Measurements from ENCODE around the gene ACAP3. TPM values are rescaled to one million over a fixed set of nuclear protein-coding genes. Genes with fewer than 3 reads are reported as not detected.

Gene ACAP3
- total RNA-seq, 1 donor: 16.8 TPM

- no peaks in the 10 kb centered on the region for H3K9me3 ChIP-seq (ENCODE audit: low read depth, low read length)
- peak overlapping the region; percentile 10 for H3K4me3 ChIP-seq (ENCODE audit: low read length)
- H3K4me1 ChIP-seq (ENCODE audit: insufficient read depth, low read length): peaks cover 47% of the 10 kb centered on the region
- H3K27me3 ChIP-seq (ENCODE audit: insufficient read depth, low read length): no peaks in the 10 kb centered on the region
Observed at GRCh38 chr1:1305300-1306069, 2.2 kb downstream of the ACAP3 start.

DNA sequence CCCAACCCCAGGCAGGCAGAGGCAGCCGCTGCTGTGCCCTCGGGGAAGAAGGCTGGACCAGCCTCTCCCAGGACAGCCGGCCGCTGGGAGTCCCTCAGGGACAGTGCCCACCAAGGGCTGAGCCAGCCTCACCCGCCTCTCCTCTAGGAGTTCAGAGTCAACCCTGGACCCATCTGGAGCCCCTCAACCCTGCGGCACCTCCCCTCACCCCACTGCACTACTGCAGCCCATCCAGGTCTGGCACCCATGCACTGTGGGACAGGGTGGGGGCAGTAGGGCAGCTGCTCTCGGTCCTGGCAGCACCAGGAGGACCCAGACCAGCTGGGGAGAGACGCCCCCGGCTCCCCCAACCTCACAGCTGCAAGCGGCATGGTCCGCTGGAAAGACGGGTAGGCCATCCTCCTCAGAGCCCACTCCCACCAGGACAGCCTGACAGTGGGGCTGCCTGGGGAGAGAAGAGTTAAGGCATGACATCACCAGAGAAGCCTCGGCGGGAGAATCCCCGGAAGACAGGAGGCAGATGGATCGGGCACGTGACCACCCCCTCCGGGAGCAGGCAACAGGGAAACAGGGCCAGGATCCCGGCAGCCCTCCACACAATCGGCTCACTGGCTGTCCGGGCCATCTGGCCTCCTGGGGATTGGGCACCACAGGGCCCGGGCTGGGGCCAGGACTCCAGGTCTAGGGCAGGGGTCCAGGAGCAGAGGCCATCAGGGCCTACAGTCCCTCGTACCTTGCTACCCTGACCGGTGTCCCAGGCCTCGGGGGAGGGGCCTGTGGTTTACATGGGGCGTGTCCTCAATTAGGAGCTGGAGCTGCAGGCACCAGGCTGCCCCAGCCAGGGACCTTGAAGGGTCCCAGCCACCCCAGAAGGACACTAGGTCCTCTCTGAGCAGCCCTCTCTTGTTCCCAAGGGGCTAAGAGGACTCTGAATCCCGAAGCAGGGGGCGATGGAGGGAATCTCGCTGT lies 3.1 kb downstream of the ACAP3 start:
- Histone ChIP-seq H3K4me1 (ENCODE audit: insufficient read depth, low read length) (peaks cover 42% of the 10 kb centered on the region), H3K27me3 (ENCODE audit: insufficient read depth, low read length) (no peaks in the 10 kb centered on the region), H3K4me3 (ENCODE audit: low read length) (no peak overlapping the region), H3K9me3 (ENCODE audit: low read depth, low read length) (no peaks in the 10 kb centered on the region)

DNA sequence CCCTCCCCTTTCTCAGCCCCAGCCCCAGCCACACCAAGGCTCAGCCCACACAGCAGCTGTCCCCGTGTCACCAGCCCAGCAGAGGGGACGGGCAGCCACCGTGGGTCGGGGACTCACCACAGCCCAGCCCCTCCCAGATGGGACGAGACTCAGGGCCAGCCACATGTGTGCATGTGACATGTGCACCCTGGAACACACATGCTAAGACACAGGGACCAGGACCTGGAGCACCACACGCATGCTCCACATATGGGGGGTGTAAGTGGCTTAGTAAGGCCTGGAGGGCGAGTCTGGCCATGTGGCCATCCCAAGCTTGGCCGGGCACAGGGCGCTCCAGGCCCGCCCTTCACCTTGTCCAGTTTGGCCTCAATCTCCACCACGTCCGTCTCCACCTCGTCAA lies 4.0 kb downstream of the ACAP3 start:
- no peaks in the 10 kb centered on the region for H3K27me3 ChIP-seq (ENCODE audit: insufficient read depth, low read length)
- H3K4me3 ChIP-seq (ENCODE audit: low read length): no peak overlapping the region
- peaks cover 33% of the 10 kb centered on the region for H3K4me1 ChIP-seq (ENCODE audit: insufficient read depth, low read length)
- H3K9me3 ChIP-seq (ENCODE audit: low read depth, low read length): no peaks in the 10 kb centered on the region

GRCh38 chr1:1302951-1303509 lies 4.7 kb downstream of the ACAP3 start:
- Histone ChIP-seq H3K4me1 (ENCODE audit: insufficient read depth, low read length) (peaks cover 33% of the 10 kb centered on the region), H3K4me3 (ENCODE audit: low read length) (no peak overlapping the region), H3K27me3 (ENCODE audit: insufficient read depth, low read length) (no peaks in the 10 kb centered on the region), H3K9me3 (ENCODE audit: low read depth, low read length) (no peaks in the 10 kb centered on the region)

- Histone ChIP-seq H3K4me1 (ENCODE audit: insufficient read depth, low read length) (peaks cover 30% of the 10 kb centered on the region), H3K4me3 (ENCODE audit: low read length) (no peak overlapping the region), H3K9me3 (ENCODE audit: low read depth, low read length) (no peaks in the 10 kb centered on the region), H3K27me3 (ENCODE audit: insufficient read depth, low read length) (no peaks in the 10 kb centered on the region)
Observed at GRCh38 chr1:1302006-1302430, 5.7 kb downstream of the ACAP3 start.

GRCh38 chr1:1300352-1300739 lies 7.4 kb downstream of the ACAP3 start:
- no peak overlapping the region for H3K4me3 ChIP-seq (ENCODE audit: low read length)
- H3K9me3 ChIP-seq (ENCODE audit: low read depth, low read length): no peaks in the 10 kb centered on the region
- no peaks in the 10 kb centered on the region for H3K27me3 ChIP-seq (ENCODE audit: insufficient read depth, low read length)
- peaks cover 13% of the 10 kb centered on the region for H3K4me1 ChIP-seq (ENCODE audit: insufficient read depth, low read length)

DNA sequence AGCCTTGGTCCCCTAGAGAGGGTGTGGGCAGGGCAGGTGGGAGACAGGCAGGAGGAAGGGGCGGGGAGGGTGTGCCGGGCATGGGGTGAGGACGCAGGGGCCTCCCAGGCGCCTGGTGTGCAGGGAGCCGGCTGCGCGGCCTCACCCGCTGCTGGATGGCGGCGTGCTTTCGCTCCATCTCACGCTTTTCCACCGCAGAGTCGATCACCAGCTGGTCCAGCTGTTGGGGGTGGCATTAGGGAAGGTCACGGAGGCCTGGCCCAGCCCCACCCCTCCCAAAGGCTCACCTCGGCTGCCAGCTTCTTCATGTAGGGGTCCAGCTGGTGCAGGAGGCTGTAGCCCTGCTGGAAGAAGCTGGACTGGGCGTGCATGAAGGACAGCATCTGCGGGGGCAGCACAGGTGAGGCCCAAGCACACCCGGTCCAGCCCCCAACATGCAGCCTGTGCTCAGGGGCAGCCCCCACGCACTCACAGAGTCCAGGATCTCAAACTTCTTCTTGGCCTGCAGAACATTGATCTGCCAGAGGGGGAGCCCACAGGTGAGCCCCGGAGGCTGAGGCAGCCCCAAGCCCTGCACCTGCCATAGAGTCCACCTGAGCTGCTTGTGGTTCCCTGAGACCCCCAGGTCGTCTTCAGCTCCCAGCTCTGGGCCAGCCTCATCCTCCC lies 7.9 kb downstream of the ACAP3 start:
- H3K4me1 ChIP-seq (ENCODE audit: insufficient read depth, low read length): peaks cover 8% of the 10 kb centered on the region
- no peaks in the 10 kb centered on the region for H3K27me3 ChIP-seq (ENCODE audit: insufficient read depth, low read length)
- no peaks in the 10 kb centered on the region for H3K9me3 ChIP-seq (ENCODE audit: low read depth, low read length)
- H3K4me3 ChIP-seq (ENCODE audit: low read length): no peak overlapping the region

DNA sequence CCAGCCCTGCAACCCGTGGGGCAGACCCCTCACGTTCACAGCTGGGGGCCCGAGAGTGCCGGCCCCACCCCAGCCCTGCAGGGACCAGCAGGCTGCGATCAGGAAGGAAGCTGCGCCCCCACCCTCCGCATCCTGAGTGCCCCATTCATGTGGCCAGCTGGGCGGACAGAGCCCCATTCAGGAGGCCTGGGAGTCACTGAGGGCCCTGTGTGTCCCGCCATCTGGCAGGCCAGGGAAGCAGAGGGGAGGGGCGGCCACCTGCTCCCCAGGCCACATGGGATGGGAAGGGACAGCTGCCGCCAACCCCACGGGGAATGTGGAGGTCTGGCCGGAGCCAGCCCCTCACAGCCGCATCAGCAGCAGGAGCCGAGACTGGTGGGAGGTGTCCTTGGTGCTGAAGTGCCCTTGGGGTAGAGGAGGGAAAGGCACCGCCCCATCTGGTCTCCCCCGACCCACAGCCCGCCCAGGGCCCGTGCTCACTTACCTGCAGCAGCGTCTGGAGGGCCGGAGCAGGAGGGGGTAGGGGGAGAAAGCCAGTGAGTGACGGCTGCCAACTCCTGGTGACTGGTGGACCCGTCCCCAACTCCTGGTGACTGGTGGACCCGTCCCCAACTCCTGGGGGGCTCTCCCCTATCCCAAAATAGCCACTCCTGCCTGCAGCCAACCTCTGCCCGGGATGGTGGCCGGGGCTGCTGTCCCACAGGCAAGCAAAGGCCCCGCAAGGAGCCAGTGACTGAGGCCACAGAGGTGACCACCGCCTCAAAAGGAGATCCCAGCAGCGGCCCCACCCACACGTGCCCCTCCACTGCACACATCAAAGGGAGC lies 8.7 kb downstream of the ACAP3 start:
- Histone ChIP-seq H3K4me3 (ENCODE audit: low read length) (no peak overlapping the region), H3K27me3 (ENCODE audit: insufficient read depth, low read length) (no peaks in the 10 kb centered on the region), H3K9me3 (ENCODE audit: low read depth, low read length) (no peaks in the 10 kb centered on the region), H3K4me1 (ENCODE audit: insufficient read depth, low read length) (peaks cover under 1% of the 10 kb centered on the region)

- H3K9me3 ChIP-seq (ENCODE audit: low read depth, low read length): no peaks in the 10 kb centered on the region
- no peak overlapping the region for H3K4me3 ChIP-seq (ENCODE audit: low read length)
- H3K4me1 ChIP-seq (ENCODE audit: insufficient read depth, low read length): no peaks in the 10 kb centered on the region
- no peaks in the 10 kb centered on the region for H3K27me3 ChIP-seq (ENCODE audit: insufficient read depth, low read length)
Observed at GRCh38 chr1:1297802-1298424, 9.8 kb downstream of the ACAP3 start.

DNA sequence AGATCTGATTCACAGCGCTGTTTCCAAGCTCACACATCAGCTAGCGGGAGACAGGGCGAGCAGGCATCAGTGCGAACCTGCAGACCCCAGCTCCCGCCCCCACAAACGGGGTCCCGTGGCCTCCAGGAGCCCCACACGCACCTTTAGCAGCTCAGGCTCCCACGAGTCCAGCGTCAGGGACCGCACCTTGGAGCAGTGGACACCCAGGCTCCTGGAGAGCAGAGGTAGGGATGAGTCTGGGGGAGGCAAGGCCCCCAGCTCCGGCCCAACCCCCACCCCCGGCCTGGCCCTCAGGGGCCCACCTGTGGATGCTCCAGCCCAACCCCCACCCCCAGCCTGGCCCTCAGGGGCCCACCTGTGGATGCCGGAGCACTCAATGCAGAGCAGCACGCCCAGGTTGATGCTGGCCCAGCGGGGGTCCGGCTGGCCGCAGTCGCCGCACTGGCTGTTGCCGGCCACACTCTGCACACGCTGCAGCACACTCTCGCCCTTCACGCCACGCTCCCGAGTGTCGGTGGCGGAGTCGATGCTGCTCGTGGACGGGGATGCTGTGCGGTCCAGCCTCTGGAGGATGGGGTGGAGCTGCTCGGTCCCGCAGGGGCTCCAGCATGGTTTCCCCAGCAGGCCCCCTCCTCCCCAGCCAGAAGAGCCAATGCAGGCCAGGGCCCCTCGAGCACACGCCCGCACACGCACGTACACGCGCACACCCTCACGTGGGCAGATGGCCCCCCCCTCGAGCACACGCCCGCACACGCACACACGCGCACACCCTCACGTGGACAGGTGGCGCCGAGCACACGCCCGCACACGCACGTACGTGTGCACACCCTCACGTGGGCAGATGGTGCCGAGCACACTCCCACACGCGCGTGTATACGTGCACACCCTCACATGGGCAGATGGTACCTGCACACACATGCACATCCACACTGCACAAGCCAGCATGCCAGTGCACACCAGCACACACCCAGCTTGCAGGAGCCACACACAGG lies 11.4 kb downstream of the ACAP3 start:
- H3K4me3 ChIP-seq (ENCODE audit: low read length): no peak overlapping the region
- H3K9me3 ChIP-seq (ENCODE audit: low read depth, low read length): no peaks in the 10 kb centered on the region
- H3K4me1 ChIP-seq (ENCODE audit: insufficient read depth, low read length): no peaks in the 10 kb centered on the region
- H3K27me3 ChIP-seq (ENCODE audit: insufficient read depth, low read length): no peaks in the 10 kb centered on the region

DNA sequence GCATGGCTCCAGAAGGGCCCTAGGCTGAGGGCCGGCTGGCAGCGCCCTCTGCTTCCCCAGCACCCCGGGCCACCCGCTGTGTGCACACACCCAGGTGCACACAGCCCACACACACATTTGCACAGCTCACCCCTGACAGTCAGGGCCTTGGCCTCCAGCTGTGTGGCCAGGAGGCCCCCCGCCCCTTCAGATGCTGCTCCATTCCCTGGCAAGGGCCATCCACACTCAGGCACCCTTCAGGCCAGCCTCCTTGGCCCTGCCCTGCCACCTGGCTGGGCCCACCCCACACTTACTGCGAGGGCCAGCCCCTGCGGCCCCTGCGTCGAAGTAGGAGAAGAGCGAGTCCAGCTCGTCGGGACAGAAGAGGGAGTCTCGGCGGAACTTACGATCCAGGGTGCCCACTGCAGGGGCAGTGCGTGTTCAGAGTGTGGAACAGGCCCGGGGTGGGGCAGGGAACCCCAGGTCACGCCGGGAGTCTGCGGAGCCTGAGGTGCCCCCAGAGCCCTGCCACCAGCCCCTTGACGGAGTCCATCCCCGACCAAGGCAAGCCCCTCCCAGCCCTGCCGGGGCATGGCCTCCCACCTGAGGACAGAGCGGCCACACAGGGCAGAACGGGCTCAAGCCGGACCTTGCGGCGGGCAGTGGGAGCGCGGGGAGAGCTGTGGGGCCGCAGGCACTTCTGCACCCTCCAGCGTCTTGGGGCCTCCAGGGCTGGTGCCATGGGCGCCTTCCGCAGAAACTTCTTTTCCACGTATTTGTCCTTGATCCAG lies 12.4 kb downstream of the ACAP3 start:
- no peak overlapping the region for H3K4me3 ChIP-seq (ENCODE audit: low read length)
- H3K27me3 ChIP-seq (ENCODE audit: insufficient read depth, low read length): no peaks in the 10 kb centered on the region
- no peaks in the 10 kb centered on the region for H3K9me3 ChIP-seq (ENCODE audit: low read depth, low read length)
- no peaks in the 10 kb centered on the region for H3K4me1 ChIP-seq (ENCODE audit: insufficient read depth, low read length)

- H3K9me3 ChIP-seq (ENCODE audit: low read depth, low read length): no peaks in the 10 kb centered on the region
- no peaks in the 10 kb centered on the region for H3K4me1 ChIP-seq (ENCODE audit: insufficient read depth, low read length)
- no peaks in the 10 kb centered on the region for H3K27me3 ChIP-seq (ENCODE audit: insufficient read depth, low read length)
- no peak overlapping the region for H3K4me3 ChIP-seq (ENCODE audit: low read length)
Observed at GRCh38 chr1:1294250-1294890, 13.4 kb downstream of the ACAP3 start.
